Osteocyte (in vitro differentiated cells): Measurements from ENCODE around the gene MXD1. TPM values are rescaled to one million over a fixed set of nuclear protein-coding genes. Genes with fewer than 3 reads are reported as not detected.
"Not testable (repeated sequence)": the region's sequence is repeated elsewhere in the genome, so short reads cannot be mapped to it uniquely, and the experiment has no call there.

Source experiments
- DNase-seq: peaks from one replicate; pipeline ENCODE4 v3.0.0; 2021; ENCODE audit warnings: mixed read lengths; ENCODE audit not compliant: unreplicated experiment; ENCODE audit errors: extremely low spot score
- H3K27ac Mint-ChIP-seq: one replicate; pipeline ENCODE4 v1.8.0; 2021; ENCODE audit warnings: mild to moderate bottlenecking, mixed read lengths; ENCODE audit not compliant: unreplicated experiment
- H3K27me3 Mint-ChIP-seq: one replicate; pipeline ENCODE4 v1.8.0; 2021; ENCODE audit warnings: mixed read lengths; ENCODE audit not compliant: unreplicated experiment
- H3K36me3 Mint-ChIP-seq: one replicate; pipeline ENCODE4 v1.8.0; 2021; ENCODE audit warnings: mixed read lengths; ENCODE audit not compliant: unreplicated experiment
- H3K4me1 Mint-ChIP-seq: one replicate; pipeline ENCODE4 v1.8.0; 2021; ENCODE audit warnings: mixed read lengths; ENCODE audit not compliant: unreplicated experiment
- H3K4me3 Mint-ChIP-seq: one replicate; pipeline ENCODE4 v1.8.0; 2021; ENCODE audit warnings: mild to moderate bottlenecking, moderate library complexity, mixed read lengths; ENCODE audit not compliant: unreplicated experiment
- H3K9me3 Mint-ChIP-seq: one replicate; pipeline ENCODE4 v1.8.0; 2021; ENCODE audit warnings: mixed read lengths; ENCODE audit not compliant: unreplicated experiment
- CTCF ChIP-seq: fragments of 200-600 bp; sonication (generic); IDR thresholded peaks from 2 replicates; pipeline ENCODE4 v1.5.0; 2021; ENCODE audit warnings: antibody characterized with exemption, mild to moderate bottlenecking, moderate library complexity
- total RNA-seq: library from RNA; stranded (reverse); gene quantifications from 2 replicates; pipeline ENCODE4 v1.2.1, GENCODE V29; 2021

MXD1 gene
- total RNA-seq, 1 donor from 2014 or later = 8.2 TPM

- H3K36me3 Mint-ChIP-seq = peaks cover 21% of the 10 kb centered on the region
- H3K4me1 Mint-ChIP-seq = peaks cover 24% of the 10 kb centered on the region
- H3K9me3 Mint-ChIP-seq = no peaks in the 10 kb centered on the region
- no peaks in the 10 kb centered on the region for H3K27me3 Mint-ChIP-seq
- peak; percentile 88 for DNase-seq
- TF ChIP-seq CTCF = no peak
- peak within 1 kb of the TSS; percentile 99 for H3K4me3 Mint-ChIP-seq
- H3K27ac Mint-ChIP-seq = peak within 1 kb of the TSS; percentile 97
Measured at GRCh38 chr2:69893684-69894551, 21.0 kb upstream of the MXD1 start, which contains the start of gene SNRNP27. SNRNP27 (plus strand) TSS chr2:69893956; CDS start chr2:69893985, 29 bp downstream.

- not testable (repeated sequence) for H3K27me3 Mint-ChIP-seq, H3K9me3 Mint-ChIP-seq, DNase-seq
- Mint-ChIP-seq H3K4me1 (peaks cover 24% of the 10 kb centered on the region), H3K4me3 (peak overlapping the region; percentile 99), H3K36me3 (peaks cover 22% of the 10 kb centered on the region), H3K27ac (peak overlapping the region; percentile 97)
Measured at GRCh38 chr2:69894737-69895136, 20.2 kb upstream of the MXD1 start.

GRCh38 chr2:69902213-69902922 is 12.5 kb upstream of the MXD1 start:
- Mint-ChIP-seq H3K4me1 (no peaks in the 10 kb centered on the region), H3K9me3 (no peaks in the 10 kb centered on the region), H3K27ac (no peak overlapping the region), H3K27me3 (no peaks in the 10 kb centered on the region), H3K4me3 (no peak overlapping the region), H3K36me3 (peaks cover 56% of the 10 kb centered on the region)
- no peak for TF ChIP-seq CTCF
- no peak for DNase-seq

- peaks cover 37% of the 10 kb centered on the region for H3K36me3 Mint-ChIP-seq
- peaks cover 4% of the 10 kb centered on the region for H3K4me1 Mint-ChIP-seq
- H3K27ac Mint-ChIP-seq = no peak overlapping the region
- no peak overlapping the region for H3K4me3 Mint-ChIP-seq
- H3K27me3 Mint-ChIP-seq = no peaks in the 10 kb centered on the region
- DNase-seq = no peak
- no peaks in the 10 kb centered on the region for H3K9me3 Mint-ChIP-seq
- TF ChIP-seq CTCF = no peak
Measured at GRCh38 chr2:69907216-69907615, 7.7 kb upstream of the MXD1 start.

GRCh38 chr2:69911985-69912563 is 2.8 kb upstream of the MXD1 start:
- DNase-seq = no peak
- Mint-ChIP-seq H3K9me3 (no peaks in the 10 kb centered on the region), H3K27ac (peak overlapping the region; percentile 66)

More at GRCh38 chr2:69911985-69912563, 2.8 kb upstream of the MXD1 start:
- H3K4me1 Mint-ChIP-seq = peaks cover 24% of the 10 kb centered on the region
- H3K4me3 Mint-ChIP-seq = no peak overlapping the region
- TF ChIP-seq CTCF = peak; percentile 73
- H3K36me3 Mint-ChIP-seq = peaks cover 12% of the 10 kb centered on the region
- H3K27me3 Mint-ChIP-seq = no peaks in the 10 kb centered on the region
